Peyer's patch (tissue), 4 donors: ENCODE results near the gene GPN2. TPM values are rescaled to one million over a fixed set of nuclear protein-coding genes. Genes with fewer than 3 reads are reported as not detected.
"Not testable (repeated sequence)": the region's sequence is repeated elsewhere in the genome, so short reads cannot be mapped to it uniquely, and the experiment has no call there.

Source experiments
- DNase-seq, 3 donors: peaks; one replicate each; pipeline ENCODE4 v3.0.0-alpha.2; 2017 to 2019
- H3K27ac ChIP-seq, 4 donors: fragments of 200-600 bp; sonication (generic); one replicate each; pipeline ENCODE4 v1.5.1; 2016 to 2019
- H3K27me3 ChIP-seq, 2 donors: fragments of 200-600 bp; sonication (generic); one replicate each; pipeline ENCODE4 v1.5.1; 2019
- H3K36me3 ChIP-seq, 3 donors: fragments of 200-600 bp; sonication (generic); one replicate each; pipeline ENCODE4 v1.5.1; 2016 to 2019
- H3K4me1 ChIP-seq, 4 donors: fragments of 200-600 bp; sonication (generic); one replicate each; pipeline ENCODE4 v1.5.1; 2016 to 2019
- H3K4me3 ChIP-seq, 4 donors: fragments of 200-600 bp; sonication (generic); 1 replicate in 3 of 4; 2 replicates in 1 of 4; pipeline ENCODE4 v1.5.1; 2016 to 2019; ENCODE audit warnings: mild to moderate bottlenecking in 1 of 4
- H3K9me3 ChIP-seq, 4 donors: fragments of 200-600 bp; sonication (generic); one replicate each; pipeline ENCODE4 v1.5.1; 2016 to 2019; ENCODE audit warnings: mild to moderate bottlenecking in 1 of 4
- CTCF ChIP-seq, 6 experiments: fragments of 450-650 bp in 4 of 6; fragments of 200-600 bp in 2 of 6; sonication (generic) in 1 of 6; IDR thresholded peaks; one replicate each; pipeline ENCODE4 v1.5.1; 2017 to 2019; ENCODE audit warnings: antibody characterized with exemption in 6 of 6, mild to moderate bottlenecking in 3 of 6, moderate library complexity in 1 of 6
- POLR2A ChIP-seq, 2 donors: fragments of 450-650 bp; IDR thresholded peaks; one replicate each; pipeline ENCODE4 v1.5.1; 2017; ENCODE audit warnings: antibody characterized with exemption in 2 of 2, mild to moderate bottlenecking in 2 of 2, moderate library complexity in 2 of 2
- total RNA-seq, 4 donors: library from RNA; depleted of rRNA; stranded (reverse); fragments of >200 nt; gene quantifications; one replicate each; pipeline ENCODE4 v1.1.0, GENCODE V29; 2016

Gene GPN2
- total RNA-seq, 4 donors from 2014 or later, result 13.5 to 19.6 (median 17.3) TPM

- TF ChIP-seq CTCF (IDR thresholded peaks at IDR 0.05) (peak in 3 of 6 experiments; percentile 37 to 46 (median 40)), POLR2A (IDR thresholded peaks at IDR 0.05) (no peak)
- H3K27me3 ChIP-seq, result no peaks in the 10 kb centered on the region
- H3K4me1 ChIP-seq, result peaks cover 0 to 24% (median 6%) of the 10 kb centered on the region in 4 donors
- H3K9me3 ChIP-seq, result no peaks in the 10 kb centered on the region
- no peak overlapping the region for H3K4me3 ChIP-seq
- no peak for DNase-seq
- H3K27ac ChIP-seq, result no peak overlapping the region
- peaks cover 0 to 69% (median 3%) of the 10 kb centered on the region in 3 donors for H3K36me3 ChIP-seq
Observed at GRCh38 chr1:26887125-26887524, 3.0 kb downstream of the GPN2 start.

DNA sequence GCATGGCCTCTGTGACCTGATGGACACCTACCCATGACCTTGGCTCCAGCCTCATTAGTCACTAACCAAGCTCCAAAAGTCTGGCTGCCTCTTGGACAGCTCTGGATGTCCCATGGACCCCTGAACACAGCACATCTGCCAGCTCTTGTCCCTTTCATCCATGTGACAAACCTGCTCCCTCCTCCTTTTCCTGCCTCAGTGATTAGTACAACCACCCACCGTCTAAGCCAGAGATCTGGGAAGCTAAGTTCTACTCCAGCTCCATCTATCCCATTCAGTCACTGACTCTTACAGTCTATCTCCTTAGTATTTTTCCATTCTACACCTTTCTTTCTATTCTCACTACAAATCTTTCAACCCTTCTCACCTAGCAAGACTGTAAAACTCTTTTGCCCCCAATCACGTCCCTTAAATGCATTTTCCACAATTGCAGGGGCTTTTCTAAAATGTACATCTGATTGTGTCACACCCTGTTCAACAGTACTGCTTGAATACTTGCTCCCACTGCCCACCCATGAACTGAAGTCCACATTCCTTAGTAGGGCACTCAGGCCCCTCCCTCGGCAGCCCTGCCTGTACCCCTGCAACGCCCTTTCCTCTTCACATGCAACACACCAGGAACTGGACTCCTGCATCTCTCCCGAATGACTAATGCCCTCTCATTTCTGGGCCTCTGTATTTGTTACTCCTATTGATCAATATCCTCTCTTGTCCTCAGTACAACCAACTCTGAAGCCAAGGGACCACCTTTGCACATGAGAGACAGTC is 7.2 kb downstream of the GPN2 start:
- Histone ChIP-seq H3K9me3 (no peaks in the 10 kb centered on the region), H3K4me3 (no peak overlapping the region), H3K27ac (no peak overlapping the region), H3K4me1 (peaks cover 0 to 7% (median 0%) of the 10 kb centered on the region in 4 donors), H3K27me3 (no peaks in the 10 kb centered on the region), H3K36me3 (peaks cover 0 to 99% (median 3%) of the 10 kb centered on the region in 3 donors)
- no peak for DNase-seq
- TF ChIP-seq POLR2A (IDR thresholded peaks at IDR 0.05) (no peak), CTCF (IDR thresholded peaks at IDR 0.05) (no peak)

DNA sequence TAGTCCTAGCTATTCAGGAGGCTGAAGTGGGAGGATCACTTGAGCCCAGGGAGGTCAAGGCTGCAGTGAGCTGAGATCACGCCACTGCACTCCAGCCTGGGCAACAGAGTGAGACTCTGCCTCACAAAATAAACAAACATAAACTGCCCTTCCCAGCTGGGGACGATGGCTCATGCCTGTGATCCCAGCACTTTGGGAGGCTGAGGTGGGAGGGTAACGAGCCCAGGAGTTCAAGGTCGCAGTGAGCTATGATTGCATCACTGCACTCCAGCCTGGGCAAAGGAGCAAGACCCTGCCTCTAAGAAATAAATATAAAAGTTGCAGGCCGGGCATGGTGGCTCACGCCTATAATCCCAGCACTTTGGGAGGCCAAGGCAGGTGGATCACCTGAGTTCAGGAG is 8.5 kb downstream of the GPN2 start:
- not testable (repeated sequence) for H3K27ac ChIP-seq, DNase-seq, H3K4me3 ChIP-seq, H3K9me3 ChIP-seq, H3K27me3 ChIP-seq
- Histone ChIP-seq H3K36me3 (peaks cover 0 to 90% (median 3%) of the 10 kb centered on the region in 3 donors), H3K4me1 (peaks cover 0 to 18% (median 0%) of the 10 kb centered on the region in 4 donors)

DNA sequence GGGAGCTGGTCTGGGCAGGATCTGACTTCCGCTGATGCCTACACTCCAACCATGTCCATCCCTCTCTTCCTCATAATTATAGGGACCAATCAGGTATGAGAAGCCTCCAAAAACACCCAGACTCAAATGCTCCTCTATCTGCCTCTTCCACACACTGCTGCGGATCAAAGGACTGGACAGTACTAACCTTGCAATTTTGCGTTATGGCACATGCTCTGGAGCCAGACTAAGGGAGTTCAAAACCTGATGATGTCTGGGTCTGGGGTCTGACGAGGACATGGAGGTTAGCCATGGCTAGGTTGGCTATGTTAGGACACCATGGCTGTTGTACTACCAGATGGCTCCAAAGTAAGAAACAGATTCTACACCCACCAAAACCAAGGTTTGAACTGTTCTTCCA is 10.3 kb downstream of the GPN2 start:
- Histone ChIP-seq H3K9me3 (no peaks in the 10 kb centered on the region), H3K27me3 (no peaks in the 10 kb centered on the region), H3K36me3 (peaks cover 0 to 72% (median 0%) of the 10 kb centered on the region in 3 donors), H3K27ac (no peak overlapping the region), H3K4me1 (peaks cover 0 to 18% (median 0%) of the 10 kb centered on the region in 4 donors), H3K4me3 (no peak overlapping the region)
- no peak for DNase-seq
- TF ChIP-seq CTCF (IDR thresholded peaks at IDR 0.05) (no peak), POLR2A (IDR thresholded peaks at IDR 0.05) (no peak)

- no peaks in the 10 kb centered on the region for H3K9me3 ChIP-seq
- H3K4me3 ChIP-seq, result no peak overlapping the region
- DNase-seq, result no peak
- no peak for TF ChIP-seq POLR2A (IDR thresholded peaks at IDR 0.05)
- H3K27me3 ChIP-seq, result no peaks in the 10 kb centered on the region
- H3K36me3 ChIP-seq, result peaks cover 0 to 47% (median 0%) of the 10 kb centered on the region in 3 donors
- no peak overlapping the region for H3K27ac ChIP-seq
- H3K4me1 ChIP-seq, result peaks cover 0 to 18% (median 0%) of the 10 kb centered on the region in 4 donors
Observed at GRCh38 chr1:26877326-26877725, 12.8 kb downstream of the GPN2 start.

- no peak for DNase-seq
- Histone ChIP-seq H3K27ac (no peak overlapping the region), H3K9me3 (no peaks in the 10 kb centered on the region), H3K4me1 (peaks cover 0 to 18% (median 0%) of the 10 kb centered on the region in 4 donors), H3K4me3 (no peak overlapping the region), H3K27me3 (no peaks in the 10 kb centered on the region), H3K36me3 (peaks cover 0 to 23% (median 0%) of the 10 kb centered on the region in 3 donors)
- TF ChIP-seq POLR2A (IDR thresholded peaks at IDR 0.05), result no peak
Observed at GRCh38 chr1:26874896-26875295, 15.2 kb downstream of the GPN2 start.

DNA sequence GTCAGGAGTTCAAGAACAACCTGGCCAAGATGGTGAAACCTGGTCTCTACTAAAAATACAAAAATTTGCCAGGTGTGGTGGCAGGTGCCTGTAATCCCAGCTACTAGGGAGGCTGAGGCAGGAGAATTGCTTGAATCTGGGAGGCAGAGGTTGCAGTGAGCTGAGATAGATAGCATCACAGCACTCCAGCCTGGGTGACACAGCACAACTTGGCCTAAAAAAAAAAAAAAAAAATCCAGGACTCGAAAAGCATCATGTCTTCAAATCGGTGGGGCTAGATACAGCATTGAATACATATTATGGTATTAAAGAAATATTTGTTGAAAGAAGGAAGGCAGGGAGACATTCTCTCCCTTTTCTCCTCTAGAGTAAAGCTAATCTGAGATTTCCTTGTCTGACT is 17.0 kb downstream of the GPN2 start:
- not testable (repeated sequence) for H3K9me3 ChIP-seq, H3K27me3 ChIP-seq, DNase-seq, H3K27ac ChIP-seq, H3K4me3 ChIP-seq, H3K36me3 ChIP-seq
- H3K4me1 ChIP-seq, result peaks cover 0 to 13% (median 0%) of the 10 kb centered on the region in 4 donors
